Loucy (cell line): Measurements from ENCODE around the gene EGF.

Experiments used
- CTCF ChIP-seq: fragments of 200-600 bp; sonication (generic); conservative IDR thresholded peaks from 2 replicates; pipeline ENCODE4 v1.5.1; 2014; ENCODE audit warnings: mild to moderate bottlenecking, antibody characterized with exemption, low read length
- EZH2phosphoT487 ChIP-seq: fragments of 200-600 bp; IDR thresholded peaks from 2 replicates; pipeline ENCODE4 v1.6.1; 2018; ENCODE audit warnings: antibody characterized with exemption, mild to moderate bottlenecking, moderate library complexity, borderline replicate concordance

GRCh38 chr4:109967798-109968520 is 55.3 kb downstream of the EGF start:
- TF ChIP-seq CTCF: no peak
- TF ChIP-seq EZH2phosphoT487: no peak
